ENCODE measurements around the gene HOXA3.

HOXA3 gene

GRCh38 chr7:27099453-27100370, 52.7 kb downstream of the HOXA3 start:
- no peak for DNase-seq

DNA sequence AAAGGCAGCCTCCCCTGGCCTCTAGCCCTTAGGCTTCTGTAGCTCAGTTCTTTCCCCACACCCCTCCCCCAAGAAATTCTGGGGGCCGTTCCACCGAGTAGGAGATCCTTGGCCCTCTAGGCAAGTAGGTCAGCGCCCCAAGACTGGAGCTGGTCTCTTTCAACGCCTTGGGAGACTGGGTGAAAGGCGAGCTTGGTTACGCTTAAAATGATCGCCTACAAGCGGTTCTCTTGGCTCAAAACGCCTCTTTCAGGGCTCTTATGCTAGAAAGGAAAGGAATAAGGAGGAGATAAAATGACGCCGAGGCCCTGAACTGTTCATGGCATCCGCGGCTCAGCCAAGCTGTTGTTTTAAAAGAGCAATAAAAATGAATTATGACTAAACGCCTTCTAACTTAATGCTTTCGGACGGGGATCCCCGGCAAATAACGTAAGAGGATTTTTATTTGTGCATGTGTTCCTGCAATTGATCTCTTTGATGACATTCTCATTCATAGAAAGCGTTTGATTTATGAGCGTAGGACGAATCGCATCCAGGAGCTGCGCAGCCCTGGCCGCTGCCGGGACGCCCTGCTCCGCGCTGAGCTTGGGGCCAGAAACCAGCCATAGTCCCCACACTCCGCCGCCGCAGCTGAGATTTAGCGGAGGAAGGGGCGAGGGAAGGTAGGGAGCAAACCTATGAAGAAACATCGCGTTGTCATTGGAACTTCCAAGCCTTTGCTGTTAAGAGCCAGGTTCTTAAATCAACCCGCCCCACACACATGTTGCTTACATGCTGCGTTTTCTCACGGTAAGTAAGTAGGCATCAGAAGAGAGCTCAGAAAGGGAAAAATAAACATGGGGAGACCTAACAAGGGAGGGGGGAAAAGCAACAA, 53.6 kb downstream of the HOXA3 start:
- no peak for DNase-seq

- DNase-seq = no peak
Observed at GRCh38 chr7:27097686-27098577, 54.5 kb downstream of the HOXA3 start.

GRCh38 chr7:27096768-27097514, 55.4 kb downstream of the HOXA3 start:
- no peak for DNase-seq

GRCh38 chr7:27095897-27096767, 56.3 kb downstream of the HOXA3 start, which contains the start of gene HOXA1:
Gene HOXA1 (minus strand): TSS chr7:27096000. CDS start chr7:27095912, 88 bp downstream.
- DNase-seq = no peak

DNA sequence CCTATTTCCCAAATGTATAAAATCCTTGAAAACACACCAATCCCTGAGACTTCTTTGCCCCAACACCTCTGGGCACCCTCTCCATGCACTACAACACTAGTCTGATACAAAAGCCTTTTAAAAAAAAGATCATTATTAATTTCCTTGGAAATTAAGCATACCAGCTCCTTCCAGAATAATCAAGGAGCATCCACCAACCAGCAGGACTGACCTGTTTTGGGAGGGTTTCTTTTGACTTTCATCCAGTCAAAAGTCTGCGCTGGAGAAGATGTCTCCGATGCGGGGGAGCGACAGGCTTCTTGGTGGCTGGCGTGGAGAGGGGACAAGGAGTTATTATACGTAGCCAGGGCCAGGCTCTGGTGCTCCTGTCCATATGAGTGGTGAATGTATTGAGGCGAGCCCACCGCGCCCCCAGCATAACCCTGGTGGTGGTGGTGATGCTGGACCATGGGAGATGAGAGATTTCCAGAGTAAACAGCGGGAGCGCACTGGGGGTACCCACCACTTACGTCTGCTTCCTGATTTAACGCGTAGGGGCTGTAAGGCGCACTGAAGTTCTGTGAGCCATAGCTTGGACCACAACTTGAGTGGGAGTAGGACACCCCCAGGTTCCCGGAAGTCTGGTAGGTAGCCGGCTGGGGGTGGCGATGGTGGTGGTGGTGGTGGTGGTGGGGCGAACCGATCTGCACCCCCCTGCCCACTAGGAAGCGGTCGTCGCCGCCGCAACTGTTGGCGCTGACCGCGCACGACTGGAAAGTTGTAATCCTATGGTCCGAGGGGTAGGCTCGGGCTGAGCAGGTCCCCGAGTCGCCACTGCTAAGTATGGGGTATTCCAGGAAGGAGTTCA, 57.1 kb downstream of the HOXA3 start:
- no peak for DNase-seq

- no peak for DNase-seq
Observed at GRCh38 chr7:27094304-27095049, 57.9 kb downstream of the HOXA3 start.

GRCh38 chr7:27093184-27093895, 59.0 kb downstream of the HOXA3 start:
- no peak for DNase-seq

DNA sequence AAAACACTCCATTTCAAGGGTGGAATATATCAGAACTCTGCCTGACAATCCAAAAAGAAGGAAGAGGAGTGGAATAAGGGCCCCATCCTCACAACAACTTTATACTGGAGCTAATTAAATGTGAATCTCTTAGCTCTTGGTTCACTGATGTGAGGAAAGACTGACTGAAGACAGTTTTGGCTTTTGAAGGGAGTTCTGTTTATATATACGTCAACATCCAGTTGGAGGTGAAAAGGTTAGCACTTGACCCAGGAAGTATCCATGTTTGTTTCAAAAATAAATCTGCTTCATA, 59.6 kb downstream of the HOXA3 start:
- no peak for DNase-seq

DNA sequence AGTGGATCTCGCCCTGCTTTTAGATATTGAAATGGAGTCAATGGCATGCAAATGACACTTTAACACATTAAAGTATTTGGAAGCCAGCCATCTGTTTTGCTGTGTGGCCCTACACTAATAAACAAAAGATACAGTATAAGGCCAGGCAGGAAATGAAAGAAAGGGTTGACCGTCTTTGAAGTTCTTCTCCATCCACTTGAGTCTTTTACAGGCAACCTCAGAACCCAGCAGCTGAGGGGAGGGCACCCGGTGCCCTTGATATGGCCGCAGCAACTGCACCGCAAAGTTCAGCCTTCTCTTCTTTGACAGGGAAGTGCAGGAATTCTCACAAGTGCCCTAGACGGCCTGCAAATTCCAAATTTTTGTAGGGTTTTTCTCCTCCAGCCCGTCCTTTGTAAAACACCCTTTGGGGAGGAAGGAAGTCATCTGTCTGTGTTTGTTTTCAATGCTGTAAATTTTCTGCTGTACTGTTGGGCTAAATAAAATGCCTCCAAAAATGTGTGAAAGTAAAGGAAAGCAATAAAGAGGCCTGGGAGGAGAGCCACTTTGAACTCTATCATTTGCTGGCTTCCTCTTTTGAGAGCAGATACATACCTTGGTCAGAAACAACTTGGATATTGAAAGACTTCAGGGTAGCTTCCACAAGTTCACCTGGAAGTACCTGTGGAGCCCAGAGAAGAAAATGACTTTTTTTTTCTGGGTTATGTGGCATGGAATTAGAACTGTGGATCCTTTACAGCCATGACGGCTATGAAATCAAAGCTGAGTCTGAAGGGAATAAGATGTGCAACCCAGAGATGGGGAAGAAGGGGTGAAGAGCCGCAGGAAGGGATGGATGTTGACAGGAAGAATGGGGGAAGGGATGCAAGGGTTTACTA, 60.2 kb downstream of the HOXA3 start:
- no peak for DNase-seq

GRCh38 chr7:27091105-27091504, 61.3 kb downstream of the HOXA3 start:
- no peak for DNase-seq

- DNase-seq = no peak
Observed at GRCh38 chr7:27088002-27088922, 64.1 kb downstream of the HOXA3 start.

DNA sequence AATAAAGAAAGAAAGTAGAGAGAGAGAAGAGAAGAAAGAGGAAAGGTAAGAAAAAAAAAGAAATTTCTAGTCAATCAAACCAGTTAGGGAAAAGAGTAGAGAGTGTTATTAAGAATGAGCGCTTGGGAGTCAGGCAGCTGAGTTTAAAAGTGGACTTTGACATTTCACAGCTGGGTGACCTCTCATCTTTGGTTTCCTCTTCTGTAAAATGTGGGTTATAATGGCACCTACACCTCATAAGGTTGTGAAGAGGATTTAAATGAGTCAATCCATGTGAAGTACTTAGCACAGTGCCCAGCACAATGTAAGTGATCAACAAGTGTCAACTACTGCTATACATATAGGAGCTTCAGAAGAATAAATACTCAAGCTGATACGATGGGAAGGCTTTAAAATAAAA, 68.7 kb downstream of the HOXA3 start:
- DNase-seq = no peak

GRCh38 chr7:27082171-27082570, 70.2 kb downstream of the HOXA3 start:
- no peak for DNase-seq

DNA sequence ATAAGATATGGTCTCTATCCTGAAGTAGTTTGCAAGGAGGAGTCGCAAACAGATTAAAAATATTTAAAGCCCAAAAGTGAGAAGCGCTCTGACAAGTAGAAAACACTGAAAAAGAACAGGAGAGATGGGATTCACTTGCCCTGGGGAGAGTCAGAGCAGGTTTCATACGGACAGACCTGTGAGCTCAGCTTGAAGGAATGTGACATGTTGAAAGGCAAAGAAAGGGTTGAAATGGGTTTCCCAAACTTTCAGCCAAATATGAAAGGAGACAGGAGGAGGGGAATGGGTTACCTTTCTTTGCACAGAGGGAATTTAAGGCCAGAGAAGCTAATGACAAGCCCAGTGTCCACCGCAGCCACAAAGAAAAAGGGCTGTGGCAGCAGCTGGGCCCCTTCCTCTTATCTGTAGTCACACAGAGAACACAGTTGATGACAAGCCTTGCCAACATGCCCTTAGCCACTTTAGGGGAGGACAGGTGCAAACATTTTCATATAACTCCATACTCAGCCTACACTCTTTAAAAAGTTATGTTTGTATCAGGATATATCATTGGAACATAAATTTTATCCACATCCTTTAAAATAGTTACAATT, 71.4 kb downstream of the HOXA3 start:
- DNase-seq = no peak

Measured in SHP77 treated with DMSO at 0.1 percent for 48 hours (cell line).